Activated naive CD8-positive, alpha-beta T cell treated with anti-CD3 and anti-CD28 coated beads, Interleukin-2, amount 50 U/mL, for 24 hours (primary cell): Measurements from ENCODE around the gene RYR2.

Source experiments
- ATAC-seq: fragments of 150-1000 bp; cut with Tn5 transposase; one replicate; pipeline ENCODE4 v1.10.0; 2021
- DNase-seq: peaks from one replicate; pipeline ENCODE4 v3.0.0; 2021
- H3K27ac Mint-ChIP-seq: one replicate; pipeline ENCODE4 v1.8.0; 2021; ENCODE audit warnings: mild to moderate bottlenecking, mixed read lengths
- H3K27me3 Mint-ChIP-seq: one replicate; pipeline ENCODE4 v1.8.0; 2021; ENCODE audit warnings: mixed read lengths
- H3K36me3 Mint-ChIP-seq: one replicate; pipeline ENCODE4 v1.8.0; 2021; ENCODE audit warnings: low read depth, mixed read lengths
- H3K4me1 Mint-ChIP-seq: one replicate; pipeline ENCODE4 v1.8.0; 2021; ENCODE audit warnings: mixed read lengths
- H3K4me3 Mint-ChIP-seq: one replicate; pipeline ENCODE4 v1.8.0; 2021; ENCODE audit warnings: mild to moderate bottlenecking, moderate library complexity, mixed read lengths
- H3K9me3 Mint-ChIP-seq: one replicate; pipeline ENCODE4 v1.8.0; 2021; ENCODE audit warnings: mixed read lengths

The RYR2 gene

GRCh38 chr1:237638555-237638954 lies 596.6 kb downstream of the RYR2 start:
- DNase-seq (no peak), ATAC-seq (no peak)
- Mint-ChIP-seq H3K4me1 (no peaks in the 10 kb centered on the region), H3K27ac (no peak overlapping the region), H3K36me3 (no peaks in the 10 kb centered on the region), H3K9me3 (peaks cover 6% of the 10 kb centered on the region), H3K4me3 (no peak overlapping the region), H3K27me3 (no peaks in the 10 kb centered on the region)

GRCh38 chr1:237640011-237640671 lies 598.2 kb downstream of the RYR2 start:
- Mint-ChIP-seq H3K9me3 (no peaks in the 10 kb centered on the region), H3K36me3 (no peaks in the 10 kb centered on the region), H3K4me3 (no peak overlapping the region), H3K27me3 (no peaks in the 10 kb centered on the region), H3K4me1 (no peaks in the 10 kb centered on the region), H3K27ac (no peak overlapping the region)
- DNase-seq (no peak), ATAC-seq (no peak)

GRCh38 chr1:237640966-237641365 lies 599.0 kb downstream of the RYR2 start:
- no peaks in the 10 kb centered on the region for H3K4me1 Mint-ChIP-seq
- no peak for ATAC-seq
- DNase-seq: no peak
- H3K36me3 Mint-ChIP-seq: no peaks in the 10 kb centered on the region
- no peak overlapping the region for H3K4me3 Mint-ChIP-seq
- no peak overlapping the region for H3K27ac Mint-ChIP-seq
- H3K27me3 Mint-ChIP-seq: no peaks in the 10 kb centered on the region
- no peaks in the 10 kb centered on the region for H3K9me3 Mint-ChIP-seq

GRCh38 chr1:237650809-237651208 lies 608.8 kb downstream of the RYR2 start:
- Mint-ChIP-seq H3K9me3 (no peaks in the 10 kb centered on the region), H3K4me1 (no peaks in the 10 kb centered on the region), H3K36me3 (no peaks in the 10 kb centered on the region), H3K4me3 (no peak overlapping the region), H3K27ac (no peak overlapping the region), H3K27me3 (no peaks in the 10 kb centered on the region)
- DNase-seq: no peak
- ATAC-seq: no peak

- Mint-ChIP-seq H3K4me1 (no peaks in the 10 kb centered on the region), H3K27me3 (peaks cover 1% of the 10 kb centered on the region), H3K4me3 (no peak overlapping the region), H3K9me3 (no peaks in the 10 kb centered on the region), H3K27ac (no peak overlapping the region), H3K36me3 (no peaks in the 10 kb centered on the region)
- DNase-seq (no peak), ATAC-seq (no peak)
These were observed 613.8 kb downstream of the RYR2 start for GRCh38 chr1:237655778-237656177.

- H3K9me3 Mint-ChIP-seq: peaks cover 4% of the 10 kb centered on the region
- ATAC-seq: no peak
These were observed 622.4 kb downstream of the RYR2 start for GRCh38 chr1:237664348-237664747.

GRCh38 chr1:237670302-237670701 lies 628.3 kb downstream of the RYR2 start:
- ATAC-seq (no peak), DNase-seq (no peak)
- Mint-ChIP-seq H3K9me3 (no peaks in the 10 kb centered on the region), H3K27ac (no peak overlapping the region), H3K36me3 (no peaks in the 10 kb centered on the region), H3K27me3 (no peaks in the 10 kb centered on the region), H3K4me3 (no peak overlapping the region), H3K4me1 (no peaks in the 10 kb centered on the region)

More at GRCh38 chr1:237664348-237664747, 622.4 kb downstream of the RYR2 start:
- DNase-seq: no peak
- H3K27me3 Mint-ChIP-seq: peaks cover 1% of the 10 kb centered on the region
- no peak overlapping the region for H3K4me3 Mint-ChIP-seq
- no peak overlapping the region for H3K27ac Mint-ChIP-seq
- no peaks in the 10 kb centered on the region for H3K4me1 Mint-ChIP-seq
- no peaks in the 10 kb centered on the region for H3K36me3 Mint-ChIP-seq

GRCh38 chr1:237671262-237671661 lies 629.3 kb downstream of the RYR2 start:
- Mint-ChIP-seq H3K27me3 (no peaks in the 10 kb centered on the region), H3K9me3 (no peaks in the 10 kb centered on the region), H3K36me3 (no peaks in the 10 kb centered on the region), H3K4me3 (no peak overlapping the region), H3K27ac (no peak overlapping the region), H3K4me1 (no peaks in the 10 kb centered on the region)
- DNase-seq (no peak), ATAC-seq (no peak)

GRCh38 chr1:237671935-237672334 lies 630.0 kb downstream of the RYR2 start:
- DNase-seq (no peak), ATAC-seq (no peak)
- H3K27me3 Mint-ChIP-seq: no peaks in the 10 kb centered on the region
- no peak overlapping the region for H3K4me3 Mint-ChIP-seq
- H3K4me1 Mint-ChIP-seq: no peaks in the 10 kb centered on the region
- no peaks in the 10 kb centered on the region for H3K9me3 Mint-ChIP-seq
- H3K27ac Mint-ChIP-seq: no peak overlapping the region
- no peaks in the 10 kb centered on the region for H3K36me3 Mint-ChIP-seq

GRCh38 chr1:237672748-237673147 lies 630.8 kb downstream of the RYR2 start:
- no peak for DNase-seq
- Mint-ChIP-seq H3K4me1 (no peaks in the 10 kb centered on the region), H3K27me3 (no peaks in the 10 kb centered on the region), H3K27ac (no peak overlapping the region), H3K9me3 (no peaks in the 10 kb centered on the region), H3K4me3 (no peak overlapping the region), H3K36me3 (no peaks in the 10 kb centered on the region)
- no peak for ATAC-seq

GRCh38 chr1:237673631-237674030 lies 631.6 kb downstream of the RYR2 start:
- H3K27ac Mint-ChIP-seq: no peak overlapping the region
- H3K9me3 Mint-ChIP-seq: no peaks in the 10 kb centered on the region
- ATAC-seq: no peak
- no peak for DNase-seq
- no peaks in the 10 kb centered on the region for H3K4me1 Mint-ChIP-seq
- H3K27me3 Mint-ChIP-seq: no peaks in the 10 kb centered on the region
- no peaks in the 10 kb centered on the region for H3K36me3 Mint-ChIP-seq
- H3K4me3 Mint-ChIP-seq: no peak overlapping the region

- Mint-ChIP-seq H3K27me3 (no peaks in the 10 kb centered on the region), H3K4me3 (no peak overlapping the region), H3K4me1 (no peaks in the 10 kb centered on the region), H3K36me3 (no peaks in the 10 kb centered on the region), H3K27ac (no peak overlapping the region), H3K9me3 (no peaks in the 10 kb centered on the region)
- ATAC-seq: no peak
- DNase-seq: no peak
These were observed 636.0 kb downstream of the RYR2 start for GRCh38 chr1:237677979-237678378.

GRCh38 chr1:237679687-237680086 lies 637.7 kb downstream of the RYR2 start:
- Mint-ChIP-seq H3K27me3 (no peaks in the 10 kb centered on the region), H3K27ac (no peak overlapping the region), H3K4me3 (no peak overlapping the region), H3K9me3 (peaks cover 4% of the 10 kb centered on the region), H3K4me1 (no peaks in the 10 kb centered on the region), H3K36me3 (no peaks in the 10 kb centered on the region)
- ATAC-seq: no peak
- no peak for DNase-seq

- Mint-ChIP-seq H3K36me3 (no peaks in the 10 kb centered on the region), H3K9me3 (peaks cover 4% of the 10 kb centered on the region), H3K27ac (no peak overlapping the region), H3K4me1 (no peaks in the 10 kb centered on the region), H3K4me3 (no peak overlapping the region), H3K27me3 (no peaks in the 10 kb centered on the region)
- ATAC-seq: no peak
- no peak for DNase-seq
These were observed 639.2 kb downstream of the RYR2 start for GRCh38 chr1:237681210-237681609.

- Mint-ChIP-seq H3K27ac (no peak overlapping the region), H3K36me3 (no peaks in the 10 kb centered on the region), H3K9me3 (peaks cover 4% of the 10 kb centered on the region), H3K4me1 (no peaks in the 10 kb centered on the region), H3K4me3 (no peak overlapping the region), H3K27me3 (no peaks in the 10 kb centered on the region)
- DNase-seq (no peak), ATAC-seq (no peak)
These were observed 642.3 kb downstream of the RYR2 start for GRCh38 chr1:237684236-237684635.

GRCh38 chr1:237685551-237685950 lies 643.6 kb downstream of the RYR2 start:
- ATAC-seq: no peak
- Mint-ChIP-seq H3K27me3 (no peaks in the 10 kb centered on the region), H3K27ac (no peak overlapping the region), H3K4me3 (no peak overlapping the region), H3K4me1 (no peaks in the 10 kb centered on the region), H3K9me3 (peaks cover 4% of the 10 kb centered on the region), H3K36me3 (no peaks in the 10 kb centered on the region)
- no peak for DNase-seq
